Endothelial cell of umbilical vein (primary cell): Measurements from ENCODE around the gene A1BG. TPM values are rescaled to one million over a fixed set of nuclear protein-coding genes. Genes with fewer than 3 reads are reported as not detected.

Experiments used
- BruUV-seq: library from RNA; stranded (reverse); fragments of 400-500 nt; replicated peaks from 2 replicates; lab custom pipeline; 2021; lab: Mats Ljungman, UMichigan
- CTCF ChIA-PET: fragments of 300-600, 350-600 bp; sonication (Branson Sonifier 250); formaldehyde crosslinking; loops from one replicate; lab custom pipeline; 2021; ENCODE audit warnings: antibody characterized with exemption, inconsistent platforms; lab: Charles Lee
- POLR2A ChIA-PET: fragments of 300-600, 350-600 bp; sonication (Branson Sonifier 250); formaldehyde crosslinking; loops from one replicate; lab custom pipeline; 2021; ENCODE audit warnings: antibody characterized with exemption, inconsistent platforms; lab: Charles Lee
- DNase-seq: peaks from one replicate; pipeline ENCODE4 v3.0.0-alpha.2; 2011; ENCODE audit warnings: low read depth, low spot score
- FAIRE-seq: peaks from 2 replicates; lab custom pipeline; 2011; peaks lifted over from hg19 to GRCh38; lab: Jason Lieb, UNC
- H2AFZ ChIP-seq: 2 replicates; pipeline ENCODE4 v1.6.0; 2012; ENCODE audit warnings: low read depth, low read length, control low read depth, inconsistent platforms
- H3K27ac ChIP-seq: 2 replicates; pipeline ENCODE4 v1.5.1; 2011; ENCODE audit warnings: low read depth, mild to moderate bottlenecking, control low read depth, low read length, moderate library complexity; ENCODE audit not compliant: insufficient read depth
- H3K27me3 ChIP-seq, 2 experiments: 2 replicates each; pipeline versions ENCODE4 v1.6.0 to v1.6.1; 2011; ENCODE audit warnings: low read length in 2 of 2, mixed read lengths in 1 of 2; ENCODE audit not compliant: control insufficient read depth in 2 of 2, insufficient read depth in 2 of 2
- H3K36me3 ChIP-seq, 2 experiments: 2 replicates in 1 of 2; 3 replicates in 1 of 2; pipeline ENCODE4 v1.5.1; 2011; ENCODE audit warnings: low read length in 2 of 2, mild to moderate bottlenecking in 1 of 2, moderate library complexity in 1 of 2; ENCODE audit not compliant: control insufficient read depth in 2 of 2, insufficient read depth in 2 of 2; ENCODE audit errors: extremely low read depth in 1 of 2
- H3K4me1 ChIP-seq: 3 replicates; pipeline ENCODE4 v1.5.1; 2011; ENCODE audit warnings: mild to moderate bottlenecking, low read length; ENCODE audit not compliant: control insufficient read depth, insufficient read depth; ENCODE audit errors: extremely low read depth
- H3K4me2 ChIP-seq: 2 replicates; pipeline ENCODE4 v1.6.1; 2011; ENCODE audit warnings: low read length, control low read depth, mixed read lengths; ENCODE audit not compliant: insufficient read depth
- H3K4me3 ChIP-seq, 3 experiments: fragments of 200-600 bp in 1 of 3; sonication (generic), shearing (Covaris generic) in 1 of 3; replicated peaks in 1 of 3; 2 replicates each; pipeline ENCODE4 v1.5.1; 2011 to 2016; ENCODE audit warnings: control low read depth in 3 of 3, low read length in 3 of 3, mild to moderate bottlenecking in 2 of 3, inconsistent platforms in 1 of 3, low read depth in 1 of 3, moderate library complexity in 1 of 3; ENCODE audit not compliant: insufficient read depth in 1 of 3
- H3K79me2 ChIP-seq: 2 replicates; pipeline ENCODE4 v1.6.0; 2012; ENCODE audit warnings: low read length, inconsistent platforms; ENCODE audit not compliant: control insufficient read depth, insufficient read depth
- H3K9ac ChIP-seq: replicated peaks from 2 replicates; pipeline ENCODE3; 2011; ENCODE audit warnings: low read length, control low read depth; ENCODE audit not compliant: insufficient read depth; ENCODE audit errors: extremely low read depth
- H3K9me1 ChIP-seq: replicated peaks from 3 replicates; pipeline ENCODE4 v1.6.0; 2011; ENCODE audit warnings: mild to moderate bottlenecking, low read length; ENCODE audit not compliant: control insufficient read depth, insufficient read depth; ENCODE audit errors: extremely low read depth
- H3K9me3 ChIP-seq: replicated peaks from 2 replicates; pipeline ENCODE4 v1.5.1; 2012; ENCODE audit warnings: low read length, inconsistent platforms; ENCODE audit not compliant: control insufficient read depth, insufficient read depth
- H4K20me1 ChIP-seq: replicated peaks from 2 replicates; pipeline ENCODE3; 2011; ENCODE audit warnings: mild to moderate bottlenecking, low read length; ENCODE audit not compliant: control insufficient read depth, insufficient read depth; ENCODE audit errors: extremely low read depth
- EZH2 ChIP-seq: IDR thresholded peaks from 2 replicates; pipeline ENCODE4 v1.6.1; 2012; ENCODE audit warnings: borderline replicate concordance, low read depth, mild to moderate bottlenecking, moderate library complexity, low read length, inconsistent platforms; ENCODE audit not compliant: severe bottlenecking
- FOS ChIP-seq: IDR thresholded peaks from 2 replicates; pipeline ENCODE4 v1.6.1; 2011; ENCODE audit warnings: mild to moderate bottlenecking, low read length, moderate library complexity, borderline replicate concordance; ENCODE audit not compliant: insufficient read depth
- GATA2 ChIP-seq: IDR thresholded peaks from 2 replicates; pipeline ENCODE4 v1.7.0; 2011; ENCODE audit warnings: low read depth, mild to moderate bottlenecking, moderate library complexity, mixed read lengths, low read length; ENCODE audit not compliant: insufficient read length, insufficient read depth
- JUN ChIP-seq: IDR thresholded peaks from 2 replicates; pipeline ENCODE4 v1.6.1; 2011; ENCODE audit warnings: borderline replicate concordance, low read depth; ENCODE audit not compliant: insufficient read length, insufficient read depth
- MYC ChIP-seq: IDR thresholded peaks from one replicate; pipeline ENCODE4 v1.6.1; 2011; ENCODE audit warnings: mild to moderate bottlenecking, low read depth, low read length
- POLR2A ChIP-seq: IDR thresholded peaks from 2 replicates; pipeline ENCODE4 v1.6.1; 2012; ENCODE audit warnings: low read depth, mild to moderate bottlenecking, control low read depth, low read length
- POLR2AphosphoS5 ChIP-seq: IDR thresholded peaks from 2 replicates; pipeline ENCODE4 v1.6.1; 2012; ENCODE audit warnings: low read depth, mild to moderate bottlenecking, control low read depth, low read length, moderate library complexity; ENCODE audit not compliant: insufficient read depth
- dilution Hi-C: fragments of 300-500 bp; cut with MboI; formaldehyde crosslinking; loops from one replicate; pipeline ENCODE4 v1.15.0; 2019; ENCODE audit warnings: low sequenced_read_pairs; ENCODE audit not compliant: extremely low pct_ligation_motif_present
- intact Hi-C: fragments of 100-400 bp; cut with micrococcal nuclease; formaldehyde crosslinking; loops from one replicate; pipeline ENCODE4 v1.10.0; 2022
- polyA plus RNA-seq, 4 experiments: library from polyadenylated mRNA; depleted of rRNA in 3 of 4; stranded (reverse) in 3 of 4; unstranded in 1 of 4; fragments of >200 nt; gene quantifications; 2 replicates each; pipeline versions ENCODE4 v1.2.1 to v1.2.3, GENCODE V29; 2011 to 2012; ENCODE audit warnings: missing spikeins in 1 of 4
- total RNA-seq: library from RNA; stranded (reverse); gene quantifications from 2 replicates; pipeline ENCODE4 v1.2.3, GENCODE V29; 2021
- TF ChIP-seq, protein P1 (sequence below): IDR thresholded peaks from 2 replicates; pipeline ENCODE4 v1.6.1; 2011; ENCODE audit not compliant: insufficient read depth, insufficient read length
- TF ChIP-seq, protein P2 (sequence below), 2 donors: IDR thresholded peaks; 1 replicate in 1 of 2; 2 replicates in 1 of 2; pipeline ENCODE4 v1.5.1; 2011; ENCODE audit warnings: low read length in 2 of 2, mild to moderate bottlenecking in 2 of 2, moderate library complexity in 2 of 2, control low read depth in 1 of 2, inconsistent platforms in 1 of 2, low read depth in 1 of 2; ENCODE audit not compliant: insufficient read depth in 1 of 2; ENCODE audit errors: extremely low read depth in 1 of 2

The A1BG gene
- total and polyA plus RNA-seq, 2 donors (not counting 3 experiments of a cell fraction or from before 2014, with no cell fraction given): 2.3 to 3.7 TPM

DNA sequence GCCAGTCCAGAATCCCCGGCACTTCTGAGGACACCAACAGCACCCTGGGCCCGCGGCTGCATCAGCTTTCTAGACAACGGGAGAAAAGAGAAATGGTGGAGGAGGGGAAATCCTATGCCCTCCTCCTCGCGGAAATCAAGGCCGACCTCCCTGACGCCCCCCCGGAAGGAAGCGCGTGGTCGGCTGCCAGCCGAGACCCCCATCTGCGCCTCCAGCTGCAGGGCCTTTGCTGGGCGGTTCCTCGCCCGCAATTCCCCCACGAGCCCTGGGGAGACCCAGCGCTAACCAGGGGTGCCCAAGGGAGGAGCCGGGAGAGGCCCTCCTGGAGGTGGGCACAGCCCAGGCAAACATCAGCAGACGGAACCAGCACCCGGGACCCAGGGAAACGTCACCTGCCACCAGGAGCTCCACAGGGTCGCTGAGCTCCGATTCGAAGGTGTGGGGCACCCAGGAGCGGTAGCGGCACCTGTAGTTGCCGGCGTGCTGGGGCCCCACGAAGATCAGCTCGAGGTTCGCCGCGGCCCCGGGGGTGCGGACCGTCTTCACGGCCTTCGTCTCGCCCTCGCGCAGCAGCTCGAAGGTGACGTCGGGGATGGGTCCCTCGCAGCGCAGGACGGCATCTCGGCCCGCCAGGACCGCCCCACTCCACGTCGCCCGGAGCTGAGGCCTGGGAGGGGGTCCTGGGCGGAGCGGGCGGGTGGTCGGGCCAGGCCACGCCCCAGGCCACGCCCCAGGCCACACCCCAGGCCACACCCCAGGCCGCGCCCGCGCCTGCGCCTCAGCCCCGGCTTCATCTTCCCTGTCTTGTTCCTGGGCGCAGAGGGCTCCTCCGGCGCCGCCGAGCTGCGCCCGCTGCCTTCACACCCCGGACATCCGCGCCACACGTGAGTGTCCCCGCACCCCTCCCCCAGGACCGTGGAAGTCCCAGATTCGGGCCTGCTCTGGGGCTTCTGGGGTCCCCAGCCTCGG, 6.0 kb downstream of the A1BG start:
- intact Hi-C loops (no loop called here), dilution Hi-C loops (no loop called here)
- ChIA-PET CTCF (no interaction called here), POLR2A (interaction anchor here (1.4 kb wide), 1 partner anchor 15 kb away, joined by 6 read pairs; the partner anchor contains the start of gene ZNF497)
- no TSS peak for BruUV-seq
- peaks cover 21 to 45% of the 10 kb centered on the region in 2 experiments for H3K27me3 ChIP-seq
- DNase-seq (peak; percentile 25), FAIRE-seq (no peak)
- H3K9me3 ChIP-seq: no peaks in the 10 kb centered on the region
- no peaks in the 10 kb centered on the region for H3K79me2 ChIP-seq
- peak overlapping the region; percentile 77 for H2AFZ ChIP-seq
- no peaks in the 10 kb centered on the region for H4K20me1 ChIP-seq
- H3K4me2 ChIP-seq: peak overlapping the region; percentile 50
- no peak overlapping the region for H3K9ac ChIP-seq
- no peaks in the 10 kb centered on the region for H3K9me1 ChIP-seq
- H3K27ac ChIP-seq: no peak overlapping the region
- peaks cover 5% of the 10 kb centered on the region for H3K4me1 ChIP-seq
- H3K36me3 ChIP-seq: no peaks in the 10 kb centered on the region
- peak; percentile 65 for TF ChIP-seq EZH2
- no peak for TF ChIP-seq GATA2
- TF ChIP-seq, protein P1, sequence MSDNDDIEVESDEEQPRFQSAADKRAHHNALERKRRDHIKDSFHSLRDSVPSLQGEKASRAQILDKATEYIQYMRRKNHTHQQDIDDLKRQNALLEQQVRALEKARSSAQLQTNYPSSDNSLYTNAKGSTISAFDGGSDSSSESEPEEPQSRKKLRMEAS: no peak
- H3K4me3 ChIP-seq: peak overlapping the region; percentile 10 to 47 (median 38)

DNA sequence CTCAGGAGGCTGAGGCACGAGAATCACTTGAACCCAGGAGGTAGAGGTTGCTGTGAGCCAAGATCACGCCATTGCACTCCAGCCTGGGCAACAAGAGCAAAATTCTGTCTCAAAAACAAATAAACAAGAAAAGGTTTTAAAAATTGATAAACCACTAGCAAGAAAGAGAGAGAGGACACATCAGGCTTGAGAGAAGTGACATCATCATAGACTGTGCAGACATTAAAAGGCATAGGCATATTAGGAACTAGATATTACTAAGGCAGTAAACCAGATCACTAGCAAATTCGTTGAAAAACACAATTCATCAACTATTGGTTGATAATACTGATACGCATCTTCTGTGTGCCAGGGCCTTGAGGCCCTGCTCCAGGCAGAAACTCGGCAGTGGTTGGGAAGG, 7.7 kb downstream of the A1BG start:
- Histone ChIP-seq H3K9ac (no peak overlapping the region), H3K36me3 (no peaks in the 10 kb centered on the region), H4K20me1 (no peaks in the 10 kb centered on the region), H3K4me1 (peaks cover 5% of the 10 kb centered on the region), H3K4me2 (no peak overlapping the region), H3K9me1 (no peaks in the 10 kb centered on the region), H3K9me3 (no peaks in the 10 kb centered on the region), H3K27ac (no peak overlapping the region), H3K79me2 (no peaks in the 10 kb centered on the region), H3K27me3 (peaks cover 16 to 40% of the 10 kb centered on the region in 2 experiments), H2AFZ (no peak overlapping the region), H3K4me3 (no peak overlapping the region)
- dilution Hi-C loops (no loop called here), intact Hi-C loops (no loop called here)
- ChIA-PET CTCF (no interaction called here), POLR2A (no interaction called here)
- no peak for DNase-seq
- no peak for FAIRE-seq
- TF ChIP-seq GATA2 (no peak), POLR2A (no peak), MYC (no peak), POLR2AphosphoS5 (no peak), JUN (no peak), FOS (no peak), EZH2 (no peak)
- TF ChIP-seq, protein P2, sequence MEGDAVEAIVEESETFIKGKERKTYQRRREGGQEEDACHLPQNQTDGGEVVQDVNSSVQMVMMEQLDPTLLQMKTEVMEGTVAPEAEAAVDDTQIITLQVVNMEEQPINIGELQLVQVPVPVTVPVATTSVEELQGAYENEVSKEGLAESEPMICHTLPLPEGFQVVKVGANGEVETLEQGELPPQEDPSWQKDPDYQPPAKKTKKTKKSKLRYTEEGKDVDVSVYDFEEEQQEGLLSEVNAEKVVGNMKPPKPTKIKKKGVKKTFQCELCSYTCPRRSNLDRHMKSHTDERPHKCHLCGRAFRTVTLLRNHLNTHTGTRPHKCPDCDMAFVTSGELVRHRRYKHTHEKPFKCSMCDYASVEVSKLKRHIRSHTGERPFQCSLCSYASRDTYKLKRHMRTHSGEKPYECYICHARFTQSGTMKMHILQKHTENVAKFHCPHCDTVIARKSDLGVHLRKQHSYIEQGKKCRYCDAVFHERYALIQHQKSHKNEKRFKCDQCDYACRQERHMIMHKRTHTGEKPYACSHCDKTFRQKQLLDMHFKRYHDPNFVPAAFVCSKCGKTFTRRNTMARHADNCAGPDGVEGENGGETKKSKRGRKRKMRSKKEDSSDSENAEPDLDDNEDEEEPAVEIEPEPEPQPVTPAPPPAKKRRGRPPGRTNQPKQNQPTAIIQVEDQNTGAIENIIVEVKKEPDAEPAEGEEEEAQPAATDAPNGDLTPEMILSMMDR (IDR thresholded peaks at IDR 0.05; ENCODE audit: extremely low read depth in 1 of 2, insufficient read depth in 1 of 2, low read depth in 1 of 2, low read length in 2 of 2): no peak
- TF ChIP-seq, protein P1: no peak
- BruUV-seq: no TSS peak
